GM18517 (cell line): ENCODE data around the gene CTTNBP2.

ENCODE experiments used
- ATAC-seq: cut with Tn5 transposase; IDR thresholded peaks from one replicate; pipeline ENCODE4 v1.9.1; 2021; ENCODE audit warnings: mild to moderate bottlenecking, moderate library complexity; ENCODE audit not compliant: unreplicated experiment

CTTNBP2 gene

GRCh38 chr7:117690147-117690546, 183.1 kb downstream of the CTTNBP2 start:
- no peak for ATAC-seq

DNA sequence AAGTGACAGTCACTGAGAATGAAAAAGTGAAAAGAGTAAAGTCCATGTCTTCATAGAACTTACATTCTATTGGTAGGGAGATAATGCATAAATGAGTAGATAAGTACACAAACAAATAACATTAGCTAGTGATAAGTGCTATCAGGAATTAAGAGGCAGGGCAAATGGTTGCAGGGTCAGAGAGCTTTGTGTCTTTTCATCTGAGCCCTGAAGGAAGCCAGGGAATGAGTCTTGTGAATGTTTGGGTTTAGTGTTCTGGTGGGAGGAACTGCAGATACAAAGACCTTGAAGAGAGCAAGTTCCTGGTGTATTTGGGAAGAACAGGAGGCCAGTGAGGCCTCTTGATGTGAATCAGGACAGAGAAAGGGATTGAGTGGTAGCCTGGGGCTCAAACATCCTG, 183.8 kb downstream of the CTTNBP2 start:
- ATAC-seq: no peak

- ATAC-seq: no peak
Measured at GRCh38 chr7:117688126-117688525, 185.1 kb downstream of the CTTNBP2 start.

DNA sequence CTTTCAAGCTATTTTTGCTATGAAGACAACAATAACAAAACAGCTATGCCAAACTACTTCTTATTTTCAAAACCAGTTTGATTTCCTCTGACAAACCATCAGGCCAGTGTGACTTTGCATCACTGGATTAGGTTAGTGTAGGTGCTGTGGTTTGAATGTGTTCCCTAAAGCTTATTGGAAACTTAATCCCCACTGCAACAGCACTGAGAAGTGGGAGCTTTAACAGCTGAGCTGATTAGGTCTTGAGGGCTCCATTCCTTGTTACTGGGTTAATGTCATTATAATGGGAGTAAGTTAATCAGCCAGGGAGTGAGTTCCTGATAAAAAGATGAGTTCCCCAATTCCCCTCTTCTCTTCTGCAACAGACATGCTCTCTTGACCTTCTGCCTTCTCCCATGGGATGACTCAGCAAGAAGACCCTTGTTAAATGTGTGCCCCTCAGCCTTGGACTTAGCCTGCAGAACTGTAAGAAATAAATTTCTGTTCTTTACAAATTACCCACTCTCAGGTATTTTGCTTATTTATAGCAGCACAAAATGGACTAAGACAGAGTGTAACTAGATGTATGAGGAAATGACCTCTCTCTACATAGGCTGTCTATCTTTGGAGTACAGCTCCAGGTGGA, 186.8 kb downstream of the CTTNBP2 start:
- no peak for ATAC-seq

DNA sequence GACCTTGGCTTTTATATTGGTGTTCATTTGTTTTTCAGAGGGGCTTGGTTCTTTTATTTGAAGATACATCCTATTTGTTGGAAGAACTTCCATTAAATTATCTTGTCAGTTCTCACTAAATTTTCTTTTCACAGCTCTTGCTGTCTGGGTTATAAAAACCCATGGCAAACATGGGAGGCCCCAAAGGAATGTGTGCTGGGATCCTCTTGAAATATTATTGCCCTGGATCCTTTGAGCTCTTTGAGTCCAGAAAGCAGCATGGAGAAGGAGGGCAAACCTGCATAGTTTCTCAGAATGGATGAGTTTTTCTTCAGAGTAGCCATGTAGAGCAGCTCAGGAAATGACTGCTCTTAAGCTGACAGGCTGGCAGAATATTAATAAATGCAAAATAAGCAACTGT, 187.4 kb downstream of the CTTNBP2 start:
- no peak for ATAC-seq

GRCh38 chr7:117683430-117684175, 189.6 kb downstream of the CTTNBP2 start:
- ATAC-seq: no peak

GRCh38 chr7:117682681-117683385, 190.4 kb downstream of the CTTNBP2 start:
- no peak for ATAC-seq

DNA sequence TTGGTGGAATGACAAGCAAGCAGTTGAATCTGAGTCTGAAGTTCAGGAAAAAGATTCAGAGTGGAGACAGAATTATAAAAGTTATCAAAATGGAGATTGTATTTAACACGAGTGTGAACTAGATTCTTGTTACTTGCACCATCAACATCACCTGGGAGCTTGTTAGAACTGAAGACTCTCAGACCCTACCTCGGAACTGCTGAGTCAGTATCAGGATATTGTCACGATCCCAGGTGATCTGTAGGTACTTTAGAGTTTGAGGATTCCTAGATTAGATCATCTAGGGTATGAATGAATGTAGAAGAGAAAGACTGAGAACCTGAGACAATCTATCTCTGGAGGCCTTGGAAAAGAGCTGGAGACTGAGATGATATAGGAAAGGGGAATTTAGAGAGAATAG, 194.1 kb downstream of the CTTNBP2 start:
- no peak for ATAC-seq

DNA sequence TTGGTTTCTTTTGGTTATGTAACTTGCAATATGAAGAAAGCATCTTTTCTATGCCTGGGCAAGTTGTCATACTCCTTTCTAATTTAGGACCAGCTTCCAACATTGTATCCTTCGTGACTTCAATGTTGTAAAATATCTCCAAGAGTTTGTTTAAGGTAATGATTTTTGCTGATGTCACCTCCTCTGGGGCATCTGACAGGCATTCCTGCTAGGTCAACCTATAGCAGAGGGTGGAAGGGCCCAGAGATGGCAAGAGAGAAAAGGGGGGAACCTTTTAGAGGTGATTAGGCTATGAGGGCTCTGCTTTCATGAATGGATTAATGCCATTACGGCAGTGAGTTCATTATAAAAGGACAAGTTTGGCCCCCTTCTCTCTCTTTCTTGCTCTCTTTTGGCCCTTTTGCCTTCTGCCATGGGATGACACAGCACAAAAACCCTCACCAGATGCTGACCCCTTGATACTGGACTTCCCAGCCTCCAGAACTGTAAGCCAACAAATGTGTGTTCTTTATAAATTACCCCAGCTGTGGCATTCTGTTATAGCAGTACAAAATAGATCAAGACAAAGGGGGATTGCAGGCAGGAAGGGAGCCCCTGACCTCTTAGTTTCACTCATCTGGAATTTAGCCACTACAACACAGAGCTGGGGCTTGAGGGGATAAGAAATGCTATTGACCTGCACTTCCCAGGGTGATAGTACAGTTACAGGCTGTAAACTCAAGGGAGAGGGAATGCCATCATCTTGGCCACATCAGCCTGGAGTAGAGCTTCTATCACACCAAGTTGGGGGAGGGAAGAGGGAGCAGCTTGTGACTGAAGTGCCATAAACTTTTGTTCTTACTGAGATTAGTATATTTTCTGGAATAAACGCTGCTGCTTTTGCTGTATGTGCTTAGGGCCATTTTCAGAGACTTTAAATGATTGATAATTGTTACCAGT, 197.5 kb downstream of the CTTNBP2 start:
- no peak for ATAC-seq

GRCh38 chr7:117674617-117675016, 198.6 kb downstream of the CTTNBP2 start:
- no peak for ATAC-seq

- ATAC-seq: no peak
Measured at GRCh38 chr7:117673839-117674238, 199.4 kb downstream of the CTTNBP2 start.

- ATAC-seq: no peak
Measured at GRCh38 chr7:117673367-117673766, 199.9 kb downstream of the CTTNBP2 start.

GRCh38 chr7:117672453-117672852, 200.8 kb downstream of the CTTNBP2 start:
- ATAC-seq: no peak

GRCh38 chr7:117669818-117670217, 203.4 kb downstream of the CTTNBP2 start:
- no peak for ATAC-seq

DNA sequence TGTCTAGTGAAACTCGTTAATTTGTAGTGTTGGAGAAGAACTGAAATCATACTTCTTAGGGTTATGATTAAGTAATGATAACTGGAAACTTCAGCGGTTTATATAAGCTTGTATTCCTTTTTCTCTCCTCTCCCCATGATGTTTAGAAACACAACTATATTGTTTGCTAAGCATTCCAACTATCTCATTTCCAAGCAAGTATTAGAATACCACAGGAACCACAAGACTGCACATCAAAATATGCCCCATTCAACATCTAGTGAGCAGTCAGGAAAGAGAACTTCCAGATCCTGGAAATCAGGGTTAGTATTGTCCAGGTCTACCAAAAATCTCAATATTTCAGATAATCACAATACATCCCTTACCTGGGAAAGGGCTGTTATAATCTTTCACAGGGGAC, 205.8 kb downstream of the CTTNBP2 start:
- no peak for ATAC-seq

GRCh38 chr7:117666689-117667088, 206.6 kb downstream of the CTTNBP2 start:
- no peak for ATAC-seq

DNA sequence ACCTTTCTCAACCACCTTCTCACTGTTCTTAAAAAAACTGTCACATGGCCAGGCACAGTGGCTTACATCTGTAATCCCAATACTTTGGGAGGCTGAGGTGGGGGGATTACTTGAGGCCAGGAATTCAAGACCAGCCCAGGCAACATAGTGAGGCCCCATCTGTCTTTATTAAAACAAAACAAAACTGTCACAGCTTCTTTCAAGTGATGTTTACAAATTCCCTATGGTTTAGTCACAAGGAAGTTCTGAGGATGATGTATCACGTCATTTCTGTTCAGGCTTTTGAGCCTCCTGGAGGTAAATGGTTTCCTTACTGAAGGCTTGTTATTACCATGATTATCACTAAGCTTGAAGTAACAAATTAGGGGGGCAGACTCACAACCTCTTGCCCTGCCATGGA, 207.2 kb downstream of the CTTNBP2 start:
- no peak for ATAC-seq

DNA sequence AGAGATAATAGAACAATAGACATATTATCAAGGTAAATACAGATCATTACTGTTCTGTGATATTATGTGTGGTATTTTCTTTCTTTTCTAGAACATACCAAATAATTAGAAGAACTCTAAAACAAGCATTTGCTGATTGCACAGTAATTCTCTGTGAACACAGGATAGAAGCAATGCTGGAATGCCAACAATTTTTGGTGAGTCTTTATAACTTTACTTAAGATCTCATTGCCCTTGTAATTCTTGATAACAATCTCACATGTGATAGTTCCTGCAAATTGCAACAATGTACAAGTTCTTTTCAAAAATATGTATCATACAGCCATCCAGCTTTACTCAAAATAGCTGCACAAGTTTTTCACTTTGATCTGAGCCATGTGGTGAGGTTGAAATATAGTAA, 207.9 kb downstream of the CTTNBP2 start:
- no peak for ATAC-seq

DNA sequence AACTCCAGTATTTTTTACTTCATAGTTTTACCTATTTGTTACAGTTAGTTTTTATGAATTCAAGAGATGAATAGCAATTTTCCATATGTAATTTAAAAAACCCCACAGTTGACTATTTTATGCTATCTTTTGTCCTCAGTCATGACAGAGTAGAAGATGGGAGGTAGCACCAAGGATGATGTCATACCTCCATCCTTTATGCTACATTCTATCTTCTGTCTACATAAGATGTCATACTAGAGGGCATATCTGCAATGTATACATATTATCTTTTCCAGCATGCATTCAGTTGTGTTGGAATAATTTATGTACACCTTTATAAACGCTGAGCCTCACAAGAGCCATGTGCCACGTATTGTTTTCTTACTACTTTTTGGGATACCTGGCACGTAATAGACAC, 209.2 kb downstream of the CTTNBP2 start:
- ATAC-seq: no peak

DNA sequence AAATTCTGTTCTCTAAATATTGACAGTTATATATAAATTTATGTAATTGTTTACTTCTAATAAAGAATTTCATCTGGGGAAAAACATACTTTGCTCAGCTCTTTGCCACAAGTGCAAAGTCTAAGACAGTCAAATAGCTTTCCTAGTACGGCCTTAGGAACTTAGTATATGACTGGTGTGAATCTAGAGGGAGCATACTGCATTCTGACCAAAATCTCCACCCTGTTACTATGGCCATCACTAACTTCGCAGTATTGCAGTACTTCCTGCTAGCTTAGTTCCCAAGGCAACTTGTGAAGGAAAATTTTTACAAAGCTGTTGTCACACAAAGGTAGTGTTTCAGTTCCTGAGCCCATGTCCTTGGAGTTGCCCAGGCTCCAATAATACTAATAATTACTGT, 211.9 kb downstream of the CTTNBP2 start:
- no peak for ATAC-seq
